UCSD-AML1 (cell line): ENCODE data around the gene BTNL2.

Experiments used
- DNase-seq: peaks from one replicate; lab custom pipeline; 2025; ENCODE audit not compliant: unreplicated experiment; lab: John Stamatoyannopoulos, UW

BTNL2 gene

GRCh38 chr6:32415521-32416019 lies 8.6 kb upstream of the BTNL2 start:
- peak; percentile 68 for DNase-seq

- peak; percentile 62 for DNase-seq
Measured at GRCh38 chr6:32413427-32414047, 6.6 kb upstream of the BTNL2 start.

- DNase-seq = no peak
Measured at GRCh38 chr6:32411566-32412327, 4.8 kb upstream of the BTNL2 start.

- DNase-seq = no peak
Measured at GRCh38 chr6:32410906-32411305, 3.9 kb upstream of the BTNL2 start.

- no peak for DNase-seq
Measured at GRCh38 chr6:32406197-32406596, 784 bp downstream of the BTNL2 start.

- no peak for DNase-seq
Measured at GRCh38 chr6:32405656-32406055, 1.3 kb downstream of the BTNL2 start.

- DNase-seq = no peak
Measured at GRCh38 chr6:32402812-32403211, 4.2 kb downstream of the BTNL2 start.

GRCh38 chr6:32401284-32401963 lies 5.6 kb downstream of the BTNL2 start:
- DNase-seq = no peak

GRCh38 chr6:32397252-32397920 lies 9.6 kb downstream of the BTNL2 start:
- DNase-seq = no peak

- DNase-seq = no peak
Measured at GRCh38 chr6:32396028-32396427, 11.0 kb downstream of the BTNL2 start.

GRCh38 chr6:32393665-32394420 lies 13.1 kb downstream of the BTNL2 start:
- peak; percentile 19 for DNase-seq

GRCh38 chr6:32391505-32391904 lies 15.5 kb downstream of the BTNL2 start:
- DNase-seq = no peak

GRCh38 chr6:32387589-32388340 lies 19.2 kb downstream of the BTNL2 start:
- DNase-seq = no peak

- no peak for DNase-seq
Measured at GRCh38 chr6:32386040-32386439, 20.9 kb downstream of the BTNL2 start.

GRCh38 chr6:32382757-32383420 lies 24.1 kb downstream of the BTNL2 start:
- DNase-seq = no peak

GRCh38 chr6:32379545-32379944 lies 27.4 kb downstream of the BTNL2 start:
- no peak for DNase-seq

GRCh38 chr6:32375739-32376529 lies 31.0 kb downstream of the BTNL2 start:
- DNase-seq = no peak

GRCh38 chr6:32371803-32372202 lies 35.2 kb downstream of the BTNL2 start, which contains the start of gene TSBP1:
TSS of gene TSBP1 (minus strand) at chr6:32371903. CDS start at chr6:32371706, 197 bp downstream.
- no peak for DNase-seq
